MM.1S (cell line): ENCODE results near the gene CNFN.

Source experiments
- DNase-seq: peaks from one replicate; pipeline ENCODE4 v3.0.0-alpha.2; 2015
- H2AFZ ChIP-seq: fragments of 300-600 bp; sonication (generic); 2 replicates; pipeline ENCODE4 v1.6.0; 2016; ENCODE audit warnings: antibody characterized with exemption, low read length
- H3F3A ChIP-seq: fragments of 300-600 bp; sonication (generic); 2 replicates; pipeline ENCODE4 v1.6.1; 2016; ENCODE audit warnings: mild to moderate bottlenecking, antibody characterized with exemption, low read length, moderate library complexity, mixed read lengths; ENCODE audit not compliant: insufficient read depth
- H3K27ac ChIP-seq: fragments of 300-600 bp; sonication (generic); 2 replicates; pipeline ENCODE4 v1.5.1; 2016; ENCODE audit warnings: mild to moderate bottlenecking, low read length
- H3K27me3 ChIP-seq: fragments of 300-600 bp; sonication (generic); replicated peaks from 2 replicates; pipeline ENCODE4 v1.6.0; 2016; ENCODE audit warnings: low read length; ENCODE audit not compliant: insufficient read depth
- H3K36me3 ChIP-seq: fragments of 300-600 bp; sonication (generic); replicated peaks from 2 replicates; pipeline ENCODE4 v1.6.1; 2016; ENCODE audit warnings: mild to moderate bottlenecking, low read length, mixed read lengths; ENCODE audit not compliant: insufficient read depth
- H3K4me1 ChIP-seq: fragments of 300-600 bp; sonication (generic); 2 replicates; pipeline ENCODE4 v1.6.1; 2016; ENCODE audit warnings: low read length, mixed read lengths
- H3K4me2 ChIP-seq: fragments of 300-600 bp; sonication (generic); 2 replicates; pipeline ENCODE4 v1.6.0; 2016; ENCODE audit warnings: low read depth, low read length
- H3K4me3 ChIP-seq: fragments of 300-600 bp; sonication (generic); 2 replicates; pipeline ENCODE4 v1.5.1; 2016; ENCODE audit warnings: low read length, mixed read lengths
- H3K79me2 ChIP-seq: fragments of 300-600 bp; sonication (generic); 2 replicates; pipeline ENCODE4 v1.6.1; 2016; ENCODE audit warnings: mixed run types, low read length, mixed read lengths
- H3K9ac ChIP-seq: fragments of 300-600 bp; sonication (generic); 2 replicates; pipeline ENCODE4 v1.6.1; 2016; ENCODE audit warnings: low read length, mixed read lengths
- H3K9me2 ChIP-seq: fragments of 300-600 bp; sonication (generic); replicated peaks from 2 replicates; pipeline ENCODE4 v1.6.1; 2016; ENCODE audit warnings: mild to moderate bottlenecking, low read length, mixed read lengths; ENCODE audit not compliant: insufficient read depth
- H3K9me3 ChIP-seq: fragments of 300-600 bp; sonication (generic); replicated peaks from 2 replicates; pipeline ENCODE4 v1.6.1; 2016; ENCODE audit warnings: mild to moderate bottlenecking, low read length, mixed read lengths; ENCODE audit not compliant: insufficient read depth
- H4K20me1 ChIP-seq: fragments of 300-600 bp; sonication (generic); 2 replicates; pipeline ENCODE4 v1.6.1; 2016; ENCODE audit warnings: mild to moderate bottlenecking, low read length, moderate library complexity, mixed read lengths; ENCODE audit not compliant: insufficient read depth
- CTCF ChIP-seq: fragments of 300-600 bp; sonication (generic); IDR thresholded peaks from 2 replicates; pipeline ENCODE4 v1.5.1; 2016; ENCODE audit warnings: antibody characterized with exemption, low read length, mixed read lengths
- EZH2 ChIP-seq: fragments of 300-600 bp; sonication (generic); optimal IDR thresholded peaks from 2 replicates; pipeline ENCODE3; 2017; ENCODE audit warnings: low read depth, mild to moderate bottlenecking, antibody characterized with exemption, low read length, mixed read lengths
- EZH2phosphoT487 ChIP-seq: fragments of 300-600 bp; sonication (generic); IDR thresholded peaks from 2 replicates; pipeline ENCODE4 v1.6.1; 2018; ENCODE audit warnings: antibody characterized with exemption, low read length

CNFN gene

GRCh38 chr19:42380155-42380554 lies 9.9 kb downstream of the CNFN start:
- H3K27me3 ChIP-seq, result peaks cover 10% of the 10 kb centered on the region
- H3F3A ChIP-seq, result no peaks in the 10 kb centered on the region
- H3K4me2 ChIP-seq, result no peak overlapping the region
- DNase-seq, result no peak
- H3K27ac ChIP-seq, result no peak overlapping the region
- no peak overlapping the region for H3K9ac ChIP-seq
- no peaks in the 10 kb centered on the region for H3K9me2 ChIP-seq
- no peak overlapping the region for H2AFZ ChIP-seq
- no peaks in the 10 kb centered on the region for H3K4me1 ChIP-seq
- no peaks in the 10 kb centered on the region for H3K9me3 ChIP-seq
- no peaks in the 10 kb centered on the region for H3K36me3 ChIP-seq
- no peaks in the 10 kb centered on the region for H3K79me2 ChIP-seq
- TF ChIP-seq EZH2, result no peak
- no peak overlapping the region for H3K4me3 ChIP-seq
- H4K20me1 ChIP-seq, result no peaks in the 10 kb centered on the region

- H3F3A ChIP-seq, result no peaks in the 10 kb centered on the region
- H3K9ac ChIP-seq, result no peak overlapping the region
- DNase-seq, result no peak
- no peak overlapping the region for H3K4me3 ChIP-seq
- H2AFZ ChIP-seq, result no peak overlapping the region
- no peaks in the 10 kb centered on the region for H3K9me3 ChIP-seq
- no peaks in the 10 kb centered on the region for H3K79me2 ChIP-seq
- H3K36me3 ChIP-seq, result no peaks in the 10 kb centered on the region
- no peak overlapping the region for H3K4me2 ChIP-seq
- H4K20me1 ChIP-seq, result no peaks in the 10 kb centered on the region
- H3K4me1 ChIP-seq, result no peaks in the 10 kb centered on the region
- TF ChIP-seq EZH2phosphoT487 (no peak), EZH2 (no peak), CTCF (no peak)
- H3K27me3 ChIP-seq, result peaks cover 10% of the 10 kb centered on the region
- no peaks in the 10 kb centered on the region for H3K9me2 ChIP-seq
- no peak overlapping the region for H3K27ac ChIP-seq
Measured at GRCh38 chr19:42378225-42379215, 11.6 kb downstream of the CNFN start.

GRCh38 chr19:42376177-42376555 lies 13.9 kb downstream of the CNFN start:
- Histone ChIP-seq H3K36me3 (no peaks in the 10 kb centered on the region), H3F3A (no peaks in the 10 kb centered on the region), H3K4me3 (no peak overlapping the region), H3K9me2 (no peaks in the 10 kb centered on the region), H3K79me2 (no peaks in the 10 kb centered on the region), H3K27ac (no peak overlapping the region), H3K9ac (no peak overlapping the region), H3K9me3 (no peaks in the 10 kb centered on the region), H3K4me1 (no peaks in the 10 kb centered on the region), H3K27me3 (peaks cover 6% of the 10 kb centered on the region), H4K20me1 (no peaks in the 10 kb centered on the region), H3K4me2 (no peak overlapping the region), H2AFZ (no peak overlapping the region)
- DNase-seq, result no peak
- TF ChIP-seq EZH2 (no peak), EZH2phosphoT487 (no peak), CTCF (no peak)
